Tibial nerve (tissue), 3 donors: ENCODE data around the gene ANGPTL1.

Experiments used
- POLR2A ChIP-seq, 2 donors: fragments of 450-650 bp; IDR thresholded peaks; one replicate each; pipeline ENCODE4 v1.6.1; 2017; ENCODE audit warnings: antibody characterized with exemption in 2 of 2, mild to moderate bottlenecking in 2 of 2, moderate library complexity in 2 of 2
- TF ChIP-seq, protein P1 (sequence below), 5 experiments: fragments of 200-600 bp in 3 of 5; fragments of 450-650 bp in 2 of 5; sonication (generic) in 3 of 5; IDR thresholded peaks; one replicate each; pipeline ENCODE4 v1.5.1; 2016 to 2019; ENCODE audit warnings: antibody characterized with exemption in 5 of 5, mild to moderate bottlenecking in 3 of 5, moderate library complexity in 2 of 5

- TF ChIP-seq, protein P1, sequence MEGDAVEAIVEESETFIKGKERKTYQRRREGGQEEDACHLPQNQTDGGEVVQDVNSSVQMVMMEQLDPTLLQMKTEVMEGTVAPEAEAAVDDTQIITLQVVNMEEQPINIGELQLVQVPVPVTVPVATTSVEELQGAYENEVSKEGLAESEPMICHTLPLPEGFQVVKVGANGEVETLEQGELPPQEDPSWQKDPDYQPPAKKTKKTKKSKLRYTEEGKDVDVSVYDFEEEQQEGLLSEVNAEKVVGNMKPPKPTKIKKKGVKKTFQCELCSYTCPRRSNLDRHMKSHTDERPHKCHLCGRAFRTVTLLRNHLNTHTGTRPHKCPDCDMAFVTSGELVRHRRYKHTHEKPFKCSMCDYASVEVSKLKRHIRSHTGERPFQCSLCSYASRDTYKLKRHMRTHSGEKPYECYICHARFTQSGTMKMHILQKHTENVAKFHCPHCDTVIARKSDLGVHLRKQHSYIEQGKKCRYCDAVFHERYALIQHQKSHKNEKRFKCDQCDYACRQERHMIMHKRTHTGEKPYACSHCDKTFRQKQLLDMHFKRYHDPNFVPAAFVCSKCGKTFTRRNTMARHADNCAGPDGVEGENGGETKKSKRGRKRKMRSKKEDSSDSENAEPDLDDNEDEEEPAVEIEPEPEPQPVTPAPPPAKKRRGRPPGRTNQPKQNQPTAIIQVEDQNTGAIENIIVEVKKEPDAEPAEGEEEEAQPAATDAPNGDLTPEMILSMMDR (IDR thresholded peaks at IDR 0.05): no peak
- no peak for TF ChIP-seq POLR2A (IDR thresholded peaks at IDR 0.05)
Measured at GRCh38 chr1:178868706-178869105, 2.2 kb downstream of the ANGPTL1 start.
